ENCODE data around the gene NAA11. TPM values are rescaled to one million over a fixed set of nuclear protein-coding genes. Genes with fewer than 3 reads are reported as not detected.

Gene NAA11
- total RNA-seq = not detected

GRCh38 chr4:79325864-79326328 lies at the start of gene NAA11:
NAA11 (minus strand) TSS chr4:79326061; CDS start chr4:79325877, 184 bp downstream.

Other genes starting within 250 kb of the NAA11 start
- not detected for gene GK2, start 82.2 kb upstream of the NAA11 start, total RNA-seq